Measurements from ENCODE around the gene HLX. TPM values are rescaled to one million over a fixed set of nuclear protein-coding genes. Genes with fewer than 3 reads are reported as not detected.

The HLX gene
- total RNA-seq, 1 donor from 2014 or later, result 8.1 TPM

GRCh38 chr1:220918285-220918951 lies 39.2 kb downstream of the HLX start:
- intact Hi-C loops (cut with DNase I), result no loop called here
- no peak for DNase-seq (ENCODE audit: low spot score)

GRCh38 chr1:220920967-220921366 lies 41.7 kb downstream of the HLX start:
- intact Hi-C loops (cut with DNase I), result no loop called here
- no peak for DNase-seq (ENCODE audit: low spot score)

GRCh38 chr1:220921498-220921897 lies 42.3 kb downstream of the HLX start:
- DNase-seq (ENCODE audit: low spot score), result no peak
- intact Hi-C loops (cut with DNase I), result no loop called here

GRCh38 chr1:220921971-220922635 lies 42.9 kb downstream of the HLX start:
- DNase-seq (ENCODE audit: low spot score), result no peak
- intact Hi-C loops (cut with DNase I), result no loop called here

GRCh38 chr1:220922951-220923350 lies 43.7 kb downstream of the HLX start:
- DNase-seq (ENCODE audit: low spot score), result no peak
- intact Hi-C loops (cut with DNase I), result no loop called here

- DNase-seq (ENCODE audit: low spot score), result no peak
- intact Hi-C loops (cut with DNase I), result no loop called here
Measured at GRCh38 chr1:220924331-220924970, 45.2 kb downstream of the HLX start.

GRCh38 chr1:220925707-220926106 lies 46.5 kb downstream of the HLX start:
- intact Hi-C loops (cut with DNase I), result no loop called here
- DNase-seq (ENCODE audit: low spot score), result no peak

- DNase-seq (ENCODE audit: low spot score), result no peak
- intact Hi-C loops (cut with DNase I), result no loop called here
Measured at GRCh38 chr1:220926146-220926545, 46.9 kb downstream of the HLX start.

GRCh38 chr1:220927442-220927841 lies 48.2 kb downstream of the HLX start:
- no peak for DNase-seq (ENCODE audit: low spot score)
- intact Hi-C loops (cut with DNase I), result no loop called here

- intact Hi-C loops (cut with DNase I), result no loop called here
- DNase-seq (ENCODE audit: low spot score), result no peak
Measured at GRCh38 chr1:220928320-220928719, 49.1 kb downstream of the HLX start.

GRCh38 chr1:220928725-220929300 lies 49.6 kb downstream of the HLX start:
- intact Hi-C loops (cut with DNase I), result no loop called here
- no peak for DNase-seq (ENCODE audit: low spot score)

GRCh38 chr1:220929304-220929703 lies 50.1 kb downstream of the HLX start:
- DNase-seq (ENCODE audit: low spot score), result no peak
- intact Hi-C loops (cut with DNase I), result no loop called here

Other genes starting within 250 kb of the HLX start
- gene C1orf115, start 189.1 kb upstream of the HLX start, total RNA-seq, result 5.5 TPM
- 22.1 TPM for gene MTARC2, start 131.1 kb upstream of the HLX start, total RNA-seq
- gene MTARC1, start 92.5 kb upstream of the HLX start, total RNA-seq, result 12.8 TPM

Data from cardiac septum (tissue), 1 donor.